ENCODE measurements around the gene PRTFDC1.

Gene PRTFDC1

GRCh38 chr10:24871011-24871935 is 81.1 kb downstream of the PRTFDC1 start:
- no peak for DNase-seq

- DNase-seq: no peak
Measured at GRCh38 chr10:24869354-24870015, 82.9 kb downstream of the PRTFDC1 start.

- no peak for DNase-seq
Measured at GRCh38 chr10:24866604-24867583, 85.5 kb downstream of the PRTFDC1 start.

- DNase-seq: no peak
Measured at GRCh38 chr10:24865783-24866182, 86.6 kb downstream of the PRTFDC1 start.

- DNase-seq: no peak
Measured at GRCh38 chr10:24862589-24862988, 89.8 kb downstream of the PRTFDC1 start.

GRCh38 chr10:24858288-24859270 is 93.8 kb downstream of the PRTFDC1 start:
- no peak for DNase-seq

- DNase-seq: no peak
Measured at GRCh38 chr10:24857031-24857725, 95.2 kb downstream of the PRTFDC1 start.

- DNase-seq: no peak
Measured at GRCh38 chr10:24854256-24854655, 98.2 kb downstream of the PRTFDC1 start.

- no peak for DNase-seq
Measured at GRCh38 chr10:24853661-24854060, 98.7 kb downstream of the PRTFDC1 start.

GRCh38 chr10:24851629-24852028 is 100.8 kb downstream of the PRTFDC1 start:
- DNase-seq: peak in 1 of 5 donors; percentile 8

GRCh38 chr10:24850727-24851296 is 101.6 kb downstream of the PRTFDC1 start:
- no peak for DNase-seq

- no peak for DNase-seq
Measured at GRCh38 chr10:24849501-24850299, 102.7 kb downstream of the PRTFDC1 start.

GRCh38 chr10:24849051-24849450 is 103.4 kb downstream of the PRTFDC1 start:
- DNase-seq: no peak

GRCh38 chr10:24848195-24848594 is 104.2 kb downstream of the PRTFDC1 start:
- DNase-seq: no peak

- no peak for DNase-seq
Measured at GRCh38 chr10:24847112-24848070, 105.0 kb downstream of the PRTFDC1 start.

- DNase-seq: no peak
Measured at GRCh38 chr10:24844742-24845141, 107.7 kb downstream of the PRTFDC1 start.

- no peak for DNase-seq
Measured at GRCh38 chr10:24843256-24843655, 109.2 kb downstream of the PRTFDC1 start.

GRCh38 chr10:24842856-24843255 is 109.5 kb downstream of the PRTFDC1 start:
- no peak for DNase-seq
